Activated CD4-positive, alpha-beta T cell treated with anti-CD3 and anti-CD28 coated beads for 36 hours (primary cell): ENCODE data around the gene MALSU1. TPM values are rescaled to one million over a fixed set of nuclear protein-coding genes. Genes with fewer than 3 reads are reported as not detected.

Experiments
- total RNA-seq, 2 experiments: library from RNA; stranded (reverse); gene quantifications; one replicate each; pipeline ENCODE4 v1.2.3, GENCODE V29; 2021

MALSU1 gene
- total RNA-seq, 2 experiments from 2014 or later: 97.7 to 98.4 TPM

Other genes starting within 250 kb of the MALSU1 start
- gene KLHL7, start 193.6 kb upstream of the MALSU1 start, total RNA-seq: 10 to 100 TPM; 18.1 to 20.8 TPM
- 10 to 100 TPM; 32.3 to 44.8 TPM for gene NUP42, start 117.3 kb upstream of the MALSU1 start, total RNA-seq
- under 1 TPM; 0.42 to 0.66 TPM for gene GPNMB, start 52.6 kb upstream of the MALSU1 start, total RNA-seq
- gene IGF2BP3, start 171.2 kb downstream of the MALSU1 start, total RNA-seq: 1 to 10 TPM in 1 of 2 experiments, under 1 TPM in 1; 0.64 to 1.1 TPM
- gene TRA2A, start 232.6 kb downstream of the MALSU1 start, total RNA-seq: 100 to 1,000 TPM in 1 of 2 experiments, 10 to 100 TPM in 1; 86.8 to 143 TPM